WERI-Rb-1 (cell line): ENCODE measurements around the gene CCDC159.

Source experiments
- DNase-seq: peaks from one replicate; pipeline ENCODE4 v3.0.0-alpha.2; 2020
- H3K27ac ChIP-seq: fragments of 250-450 bp; sonication (Bioruptor Pico); 2 replicates; pipeline ENCODE4 v1.5.1; 2020; ENCODE audit warnings: mild to moderate bottlenecking, moderate library complexity
- H3K27me3 ChIP-seq: fragments of 250-450 bp; sonication (Bioruptor Pico); 2 replicates; pipeline ENCODE4 v1.5.1; 2021; ENCODE audit warnings: mild to moderate bottlenecking, low read depth, moderate library complexity; ENCODE audit not compliant: insufficient read depth, severe bottlenecking
- H3K36me3 ChIP-seq: fragments of 250-450 bp; sonication (Bioruptor Pico); 2 replicates; pipeline ENCODE4 v1.5.1; 2020; ENCODE audit warnings: mild to moderate bottlenecking, moderate library complexity
- H3K4me3 ChIP-seq: 2 replicates; pipeline ENCODE4 v1.5.1; 2011; ENCODE audit warnings: low read depth, mild to moderate bottlenecking, control low read depth, low read length
- H3K9me3 ChIP-seq: fragments of 250-450 bp; sonication (Bioruptor Pico); 2 replicates; pipeline ENCODE4 v1.5.1; 2021; ENCODE audit warnings: mild to moderate bottlenecking, moderate library complexity; ENCODE audit not compliant: severe bottlenecking
- TF ChIP-seq, protein P1 (sequence below): IDR thresholded peaks from 2 replicates; pipeline ENCODE4 v1.5.1; 2011; ENCODE audit warnings: low read depth, mild to moderate bottlenecking, control low read depth, inconsistent platforms, low read length

The CCDC159 gene

DNA sequence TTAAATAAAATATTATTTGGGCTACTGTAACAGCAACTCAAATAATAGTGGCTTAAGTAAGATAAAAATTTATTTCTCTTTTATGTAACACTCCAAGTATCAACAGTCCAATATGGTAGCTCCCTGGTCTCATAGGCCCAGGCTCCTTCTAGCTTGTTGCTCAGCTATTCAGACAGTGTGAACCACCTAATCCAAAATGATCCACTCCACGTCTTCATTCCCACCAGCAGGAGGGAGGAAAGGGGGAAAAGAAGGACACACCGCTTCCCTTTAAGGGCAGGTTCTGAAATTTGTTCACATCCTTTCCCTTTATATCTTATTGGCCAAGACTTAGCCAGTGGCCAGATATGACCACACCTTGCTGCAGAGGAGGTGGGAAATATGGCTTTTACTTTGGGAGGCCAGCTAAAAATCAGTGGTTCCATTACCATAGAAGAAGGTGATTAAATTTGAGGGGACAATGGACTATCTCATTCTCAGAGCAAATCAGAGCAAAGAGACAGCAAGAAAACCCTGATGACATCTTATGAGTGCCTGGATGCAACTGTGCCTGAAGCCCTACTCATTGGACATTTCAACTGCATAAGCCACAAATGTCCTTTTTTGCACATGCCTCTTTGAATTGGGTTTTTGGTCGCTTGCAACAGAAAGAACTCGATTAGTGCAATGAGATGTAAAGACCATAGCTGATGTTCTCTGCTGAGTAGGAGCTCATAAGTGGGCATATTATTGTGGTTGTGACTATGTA, 44.8 kb downstream of the CCDC159 start:
- Histone ChIP-seq H3K27ac (no peak overlapping the region), H3K36me3 (no peaks in the 10 kb centered on the region), H3K4me3 (no peak overlapping the region), H3K9me3 (peaks cover 8% of the 10 kb centered on the region), H3K27me3 (no peaks in the 10 kb centered on the region)
- TF ChIP-seq, protein P1, sequence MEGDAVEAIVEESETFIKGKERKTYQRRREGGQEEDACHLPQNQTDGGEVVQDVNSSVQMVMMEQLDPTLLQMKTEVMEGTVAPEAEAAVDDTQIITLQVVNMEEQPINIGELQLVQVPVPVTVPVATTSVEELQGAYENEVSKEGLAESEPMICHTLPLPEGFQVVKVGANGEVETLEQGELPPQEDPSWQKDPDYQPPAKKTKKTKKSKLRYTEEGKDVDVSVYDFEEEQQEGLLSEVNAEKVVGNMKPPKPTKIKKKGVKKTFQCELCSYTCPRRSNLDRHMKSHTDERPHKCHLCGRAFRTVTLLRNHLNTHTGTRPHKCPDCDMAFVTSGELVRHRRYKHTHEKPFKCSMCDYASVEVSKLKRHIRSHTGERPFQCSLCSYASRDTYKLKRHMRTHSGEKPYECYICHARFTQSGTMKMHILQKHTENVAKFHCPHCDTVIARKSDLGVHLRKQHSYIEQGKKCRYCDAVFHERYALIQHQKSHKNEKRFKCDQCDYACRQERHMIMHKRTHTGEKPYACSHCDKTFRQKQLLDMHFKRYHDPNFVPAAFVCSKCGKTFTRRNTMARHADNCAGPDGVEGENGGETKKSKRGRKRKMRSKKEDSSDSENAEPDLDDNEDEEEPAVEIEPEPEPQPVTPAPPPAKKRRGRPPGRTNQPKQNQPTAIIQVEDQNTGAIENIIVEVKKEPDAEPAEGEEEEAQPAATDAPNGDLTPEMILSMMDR, result no peak
- DNase-seq, result no peak

DNA sequence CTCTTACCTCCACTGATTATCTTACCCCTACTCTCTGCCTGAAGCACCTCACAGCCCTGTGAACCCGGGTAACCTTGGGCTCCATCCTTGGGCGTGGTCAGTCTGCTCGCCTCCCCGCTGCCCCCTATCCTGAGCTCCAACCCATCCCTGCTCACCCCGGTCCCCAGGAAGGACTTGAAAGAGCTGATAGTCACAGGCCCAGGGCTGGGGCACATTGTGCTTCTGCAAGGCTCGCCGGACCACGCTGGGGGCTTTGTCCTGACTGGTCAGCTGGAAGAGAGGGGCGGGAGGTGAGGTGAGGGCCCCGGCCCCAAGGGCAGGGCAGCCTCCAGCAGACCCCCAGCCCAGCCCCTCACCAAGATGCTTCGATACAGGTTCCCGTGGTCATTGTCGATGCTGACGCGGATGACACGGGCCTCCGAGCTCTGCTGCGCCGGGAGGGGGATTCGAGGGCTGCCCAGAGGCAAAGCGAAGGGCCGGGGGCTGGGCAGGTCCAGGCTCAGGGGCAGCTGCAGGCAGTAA, 50.8 kb downstream of the CCDC159 start:
- Histone ChIP-seq H3K9me3 (no peaks in the 10 kb centered on the region), H3K27me3 (no peaks in the 10 kb centered on the region), H3K27ac (no peak overlapping the region), H3K4me3 (no peak overlapping the region), H3K36me3 (no peaks in the 10 kb centered on the region)
- TF ChIP-seq, protein P1, result no peak
- no peak for DNase-seq

DNA sequence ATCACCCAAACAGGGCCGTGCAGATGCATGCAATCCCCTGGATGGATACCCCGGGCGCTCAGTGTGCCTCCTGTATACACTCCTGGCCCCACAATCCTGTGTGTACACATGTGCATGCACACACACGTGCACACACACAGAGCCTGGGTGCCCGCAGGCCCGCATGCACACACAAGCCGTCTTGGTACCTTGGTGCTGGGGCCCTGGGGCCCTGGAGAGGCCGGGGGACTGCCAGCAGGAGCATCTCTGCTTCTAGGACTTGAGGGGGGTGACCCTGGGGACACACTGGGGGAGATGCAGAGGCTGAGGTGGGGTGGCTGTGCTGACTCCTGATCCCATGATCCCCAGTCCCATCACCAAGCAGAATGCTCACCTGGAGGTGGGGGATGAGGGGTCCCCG, 53.3 kb downstream of the CCDC159 start:
- DNase-seq, result no peak
- H3K4me3 ChIP-seq, result no peak overlapping the region
- TF ChIP-seq, protein P1, result no peak
- no peaks in the 10 kb centered on the region for H3K9me3 ChIP-seq
- no peak overlapping the region for H3K27ac ChIP-seq
- H3K27me3 ChIP-seq, result no peaks in the 10 kb centered on the region
- no peaks in the 10 kb centered on the region for H3K36me3 ChIP-seq

DNA sequence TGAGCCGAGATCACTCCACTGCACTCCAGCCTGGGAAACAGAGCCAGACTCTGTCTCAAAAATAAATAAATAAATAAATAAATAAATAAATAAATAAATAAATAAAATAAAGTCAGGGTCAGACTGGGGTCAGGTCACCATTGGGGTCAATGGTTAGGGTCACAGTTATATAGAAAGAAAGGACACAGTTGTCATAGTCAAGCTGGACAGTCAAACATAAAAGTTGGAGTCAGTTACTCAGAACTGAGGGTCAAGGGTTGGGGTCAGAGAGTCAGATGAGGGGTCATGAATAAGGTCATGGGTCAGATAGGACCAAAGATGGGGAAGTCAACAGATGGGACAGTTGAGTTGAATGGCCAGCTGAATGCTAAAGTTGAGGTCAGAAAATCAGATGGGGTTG, 54.5 kb downstream of the CCDC159 start:
- no peaks in the 10 kb centered on the region for H3K36me3 ChIP-seq
- no peaks in the 10 kb centered on the region for H3K27me3 ChIP-seq
- no peak overlapping the region for H3K4me3 ChIP-seq
- H3K9me3 ChIP-seq, result no peaks in the 10 kb centered on the region
- TF ChIP-seq, protein P1, result no peak
- DNase-seq, result no peak
- H3K27ac ChIP-seq, result no peak overlapping the region

DNA sequence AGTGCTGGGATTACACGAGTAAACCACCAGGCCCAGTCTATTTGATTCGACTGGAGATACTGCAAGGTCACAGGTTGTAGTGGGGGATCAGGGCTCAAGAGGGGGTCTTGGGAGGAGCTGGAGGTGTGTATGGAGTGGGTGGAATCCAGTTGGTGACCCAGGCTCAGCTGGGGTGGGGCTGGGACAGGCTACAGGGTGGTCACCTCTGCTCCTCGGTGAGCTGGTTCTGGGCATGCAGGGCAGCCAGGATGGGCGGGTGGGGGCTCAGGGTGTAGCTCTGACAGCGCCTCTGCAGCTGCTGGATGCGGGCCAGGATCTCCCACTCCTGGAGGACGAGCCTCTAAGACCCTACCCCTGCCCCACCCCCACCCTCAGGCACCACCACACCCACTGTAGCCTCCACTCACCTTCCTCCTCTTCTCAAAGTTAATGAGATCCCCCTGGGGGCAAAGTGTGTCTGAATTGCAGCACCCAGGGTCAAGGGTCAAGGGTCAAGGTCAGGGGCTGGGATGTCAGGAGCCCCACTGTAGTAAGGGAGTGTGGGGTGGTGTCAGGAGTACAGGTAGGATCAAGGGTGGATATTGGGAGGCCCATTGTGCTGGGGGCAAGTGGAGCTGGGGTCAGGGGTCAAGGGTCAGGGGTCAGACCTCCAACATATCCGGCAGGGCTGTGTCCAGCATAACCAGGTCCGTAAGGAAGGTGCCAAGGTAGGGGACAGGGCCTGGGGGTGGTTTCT, 55.7 kb downstream of the CCDC159 start:
- Histone ChIP-seq H3K36me3 (no peaks in the 10 kb centered on the region), H3K4me3 (no peak overlapping the region), H3K9me3 (no peaks in the 10 kb centered on the region), H3K27ac (no peak overlapping the region), H3K27me3 (no peaks in the 10 kb centered on the region)
- TF ChIP-seq, protein P1, result no peak
- no peak for DNase-seq
